Measurements from ENCODE around the gene SASH1.

The SASH1 gene

DNA sequence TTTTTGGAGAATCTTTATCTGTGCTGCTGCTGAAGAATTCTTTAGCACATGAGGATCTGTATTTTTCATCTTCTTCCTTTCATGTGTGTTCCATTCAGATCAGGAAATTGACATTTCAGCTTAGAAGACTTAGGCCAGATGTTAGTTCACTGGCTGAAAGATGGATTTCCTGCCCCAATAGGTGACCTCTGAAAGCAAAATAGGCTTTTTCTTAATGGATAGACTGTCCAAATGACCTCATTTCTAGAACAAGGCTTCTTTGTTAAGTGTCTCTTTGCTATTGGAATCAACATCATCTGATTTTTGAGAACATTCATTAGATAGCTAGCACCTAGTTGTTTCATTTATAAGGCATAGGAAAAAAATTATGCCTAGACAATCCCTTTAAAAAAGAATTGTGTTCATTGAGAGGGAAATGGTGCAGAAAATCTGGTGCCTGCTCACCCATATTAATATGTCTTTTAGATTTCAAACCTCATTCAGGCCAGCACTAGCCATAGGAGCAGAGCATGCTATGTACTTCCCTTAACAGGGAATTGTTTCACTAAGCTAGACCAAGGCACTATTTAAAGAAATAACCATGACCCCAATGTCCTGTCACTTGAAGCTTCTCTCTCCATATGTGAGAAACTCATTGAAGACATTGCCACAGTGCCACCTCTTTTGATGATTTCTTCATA is 13.6 kb upstream of the SASH1 start:
- H3K79me2 ChIP-seq (ENCODE audit: insufficient read depth, low read length): no peaks in the 10 kb centered on the region
- no peak overlapping the region for H3K4me2 ChIP-seq (ENCODE audit: low read depth, low read length, poor library complexity, severe bottlenecking)
- H3K4me3 ChIP-seq (ENCODE audit: insufficient read depth, low read length, poor library complexity, severe bottlenecking): no peak overlapping the region
- no peaks in the 10 kb centered on the region for H3K27me3 ChIP-seq (ENCODE audit: low read length)
- H3K9me3 ChIP-seq (ENCODE audit: insufficient read depth, low read length): no peaks in the 10 kb centered on the region
- no peaks in the 10 kb centered on the region for H3K9me2 ChIP-seq (replicated peaks; ENCODE audit: insufficient read depth, low read length)
- no peak overlapping the region for H3K27ac ChIP-seq (ENCODE audit: low read depth, low read length)
- no peak overlapping the region for H3K9ac ChIP-seq (ENCODE audit: low read length)
- no peaks in the 10 kb centered on the region for H4K20me1 ChIP-seq (ENCODE audit: low read depth, low read length)
- H3K36me3 ChIP-seq (ENCODE audit: low read length): no peaks in the 10 kb centered on the region
- TF ChIP-seq, protein P1, sequence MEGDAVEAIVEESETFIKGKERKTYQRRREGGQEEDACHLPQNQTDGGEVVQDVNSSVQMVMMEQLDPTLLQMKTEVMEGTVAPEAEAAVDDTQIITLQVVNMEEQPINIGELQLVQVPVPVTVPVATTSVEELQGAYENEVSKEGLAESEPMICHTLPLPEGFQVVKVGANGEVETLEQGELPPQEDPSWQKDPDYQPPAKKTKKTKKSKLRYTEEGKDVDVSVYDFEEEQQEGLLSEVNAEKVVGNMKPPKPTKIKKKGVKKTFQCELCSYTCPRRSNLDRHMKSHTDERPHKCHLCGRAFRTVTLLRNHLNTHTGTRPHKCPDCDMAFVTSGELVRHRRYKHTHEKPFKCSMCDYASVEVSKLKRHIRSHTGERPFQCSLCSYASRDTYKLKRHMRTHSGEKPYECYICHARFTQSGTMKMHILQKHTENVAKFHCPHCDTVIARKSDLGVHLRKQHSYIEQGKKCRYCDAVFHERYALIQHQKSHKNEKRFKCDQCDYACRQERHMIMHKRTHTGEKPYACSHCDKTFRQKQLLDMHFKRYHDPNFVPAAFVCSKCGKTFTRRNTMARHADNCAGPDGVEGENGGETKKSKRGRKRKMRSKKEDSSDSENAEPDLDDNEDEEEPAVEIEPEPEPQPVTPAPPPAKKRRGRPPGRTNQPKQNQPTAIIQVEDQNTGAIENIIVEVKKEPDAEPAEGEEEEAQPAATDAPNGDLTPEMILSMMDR (IDR thresholded peaks at IDR 0.05; ENCODE audit: insufficient read depth, low read length, poor library complexity, severe bottlenecking): no peak
- TF ChIP-seq EZH2phosphoT487 (conservative IDR thresholded peaks at IDR 0.05; ENCODE audit: low read length): no peak
- no peak overlapping the region for H2AFZ ChIP-seq (ENCODE audit: low read depth, low read length, severe bottlenecking)
- H3F3A ChIP-seq (ENCODE audit: insufficient read depth): no peaks in the 10 kb centered on the region

DNA sequence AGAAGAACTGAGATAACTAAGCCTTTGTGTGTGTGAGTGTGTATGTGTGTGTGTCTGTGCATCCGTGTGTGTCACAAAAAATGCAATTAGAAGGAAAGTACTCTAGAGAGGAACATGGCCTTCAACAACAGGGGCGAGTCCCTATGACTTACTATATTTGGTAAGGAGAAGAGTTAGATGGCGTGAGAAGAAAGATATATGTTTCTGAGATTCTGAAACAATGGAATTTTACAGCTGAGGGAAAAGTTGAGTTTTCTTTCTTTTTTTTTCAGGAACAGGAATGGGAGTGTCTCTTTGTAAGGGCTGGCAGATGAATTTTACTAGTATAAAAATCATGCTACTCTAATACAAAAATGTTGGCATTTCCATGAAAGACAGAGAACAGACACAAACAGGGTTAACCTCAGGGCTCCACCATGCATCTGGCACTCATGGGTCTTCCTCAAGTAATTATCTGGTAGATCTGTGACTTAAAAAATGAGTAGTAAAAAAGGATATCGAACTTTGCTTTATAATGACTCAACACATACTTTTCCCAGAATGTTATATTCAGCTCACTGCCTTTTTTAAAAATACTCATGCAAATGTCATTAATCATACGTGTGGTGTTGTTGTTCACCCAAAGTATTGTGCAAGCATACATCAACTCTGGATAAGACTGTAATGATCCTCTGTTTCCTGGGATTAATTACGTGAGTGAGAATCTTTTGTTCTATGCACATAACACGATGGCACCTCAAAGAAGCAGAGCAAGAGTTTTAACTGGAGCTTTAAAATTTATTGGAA is 12.8 kb upstream of the SASH1 start:
- TF ChIP-seq, protein P1 (IDR thresholded peaks at IDR 0.05; ENCODE audit: insufficient read depth, low read length, poor library complexity, severe bottlenecking): no peak
- TF ChIP-seq EZH2phosphoT487 (conservative IDR thresholded peaks at IDR 0.05; ENCODE audit: low read length): no peak

DNA sequence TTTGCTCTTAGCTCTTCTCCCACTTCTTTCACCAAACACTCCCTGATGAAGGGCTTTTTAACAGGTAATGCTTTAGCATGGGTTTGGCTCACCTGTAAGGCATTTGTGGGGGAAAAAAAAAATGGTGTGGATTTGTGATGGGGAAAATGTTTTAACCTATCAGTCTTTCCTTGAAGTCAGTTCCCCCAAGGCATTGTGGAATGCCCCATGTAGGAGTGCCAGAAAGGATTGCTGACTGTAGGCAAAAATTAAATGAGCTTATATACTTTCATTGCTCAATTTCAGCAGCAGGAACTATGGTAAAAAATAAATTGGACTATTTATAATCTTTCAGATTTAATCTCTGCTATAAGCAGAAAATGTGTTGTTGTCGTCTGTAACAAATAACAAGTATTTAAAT is 10.6 kb upstream of the SASH1 start:
- H3K4me3 ChIP-seq (ENCODE audit: insufficient read depth, low read length, poor library complexity, severe bottlenecking): no peak overlapping the region
- H3K4me2 ChIP-seq (ENCODE audit: low read depth, low read length, poor library complexity, severe bottlenecking): no peak overlapping the region
- no peaks in the 10 kb centered on the region for H3K27me3 ChIP-seq (ENCODE audit: low read length)
- TF ChIP-seq, protein P1 (IDR thresholded peaks at IDR 0.05; ENCODE audit: insufficient read depth, low read length, poor library complexity, severe bottlenecking): no peak
- TF ChIP-seq EZH2phosphoT487 (conservative IDR thresholded peaks at IDR 0.05; ENCODE audit: low read length): no peak
- no peaks in the 10 kb centered on the region for H3K9me2 ChIP-seq (replicated peaks; ENCODE audit: insufficient read depth, low read length)
- no peaks in the 10 kb centered on the region for H3K36me3 ChIP-seq (ENCODE audit: low read length)
- H2AFZ ChIP-seq (ENCODE audit: low read depth, low read length, severe bottlenecking): no peak overlapping the region
- no peaks in the 10 kb centered on the region for H3K79me2 ChIP-seq (ENCODE audit: insufficient read depth, low read length)
- no peak overlapping the region for H3K27ac ChIP-seq (ENCODE audit: low read depth, low read length)
- no peaks in the 10 kb centered on the region for H3K9me3 ChIP-seq (ENCODE audit: insufficient read depth, low read length)
- no peaks in the 10 kb centered on the region for H3F3A ChIP-seq (ENCODE audit: insufficient read depth)
- H4K20me1 ChIP-seq (ENCODE audit: low read depth, low read length): no peaks in the 10 kb centered on the region
- H3K9ac ChIP-seq (ENCODE audit: low read length): no peak overlapping the region

More for the DNA sequence above, 12.8 kb upstream of the SASH1 start:
- H3K79me2 ChIP-seq (ENCODE audit: insufficient read depth, low read length): no peaks in the 10 kb centered on the region
- H3K9ac ChIP-seq (ENCODE audit: low read length): no peak overlapping the region
- no peak overlapping the region for H3K27ac ChIP-seq (ENCODE audit: low read depth, low read length)
- no peaks in the 10 kb centered on the region for H3F3A ChIP-seq (ENCODE audit: insufficient read depth)
- H3K4me2 ChIP-seq (ENCODE audit: low read depth, low read length, poor library complexity, severe bottlenecking): no peak overlapping the region
- no peaks in the 10 kb centered on the region for H4K20me1 ChIP-seq (ENCODE audit: low read depth, low read length)
- H3K9me2 ChIP-seq (replicated peaks; ENCODE audit: insufficient read depth, low read length): no peaks in the 10 kb centered on the region
- H3K4me3 ChIP-seq (ENCODE audit: insufficient read depth, low read length, poor library complexity, severe bottlenecking): no peak overlapping the region
- H3K27me3 ChIP-seq (ENCODE audit: low read length): no peaks in the 10 kb centered on the region
- no peaks in the 10 kb centered on the region for H3K36me3 ChIP-seq (ENCODE audit: low read length)
- H3K9me3 ChIP-seq (ENCODE audit: insufficient read depth, low read length): no peaks in the 10 kb centered on the region
- H2AFZ ChIP-seq (ENCODE audit: low read depth, low read length, severe bottlenecking): no peak overlapping the region

Data from SU-DHL-6 (cell line).